ENCODE results near the gene TOMM5. TPM values are rescaled to one million over a fixed set of nuclear protein-coding genes. Genes with fewer than 3 reads are reported as not detected.

Gene TOMM5
- total RNA-seq, 1 donor: 72.4 TPM

DNA sequence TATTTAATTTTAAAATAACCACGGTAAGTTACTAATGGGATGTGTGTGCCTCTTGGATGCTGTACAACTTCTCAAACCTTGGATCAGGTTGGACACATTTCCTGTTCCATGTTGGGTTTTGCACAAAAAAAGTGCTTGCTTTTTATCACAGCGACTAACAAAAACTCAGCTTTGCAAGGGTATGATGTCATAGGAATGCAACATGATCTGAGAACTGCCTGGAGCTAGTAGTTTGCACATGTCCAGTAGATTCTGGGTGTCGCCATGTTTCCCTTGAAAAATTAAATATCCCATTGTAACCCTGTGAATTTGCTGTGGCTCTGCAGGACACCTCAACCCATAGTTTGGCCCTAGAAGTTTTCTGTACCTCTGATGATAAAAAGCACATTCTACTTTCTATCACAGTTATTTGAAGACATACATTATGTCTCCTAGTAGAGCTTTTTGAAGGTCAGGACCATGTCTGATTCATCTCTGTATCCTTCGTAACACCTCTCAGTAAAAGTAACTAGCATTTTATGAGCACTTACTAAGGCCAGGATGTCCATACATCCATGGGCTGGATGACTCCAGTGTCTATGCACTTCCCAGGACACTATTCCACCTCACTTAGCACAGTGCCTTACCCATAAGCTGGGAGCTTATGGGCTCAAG is 46.8 kb upstream of the TOMM5 start:
- Histone ChIP-seq H3K4me1 (ENCODE audit: insufficient read depth, low read length) (no peaks in the 10 kb centered on the region), H3K27me3 (ENCODE audit: insufficient read depth, low read length) (peaks cover 39% of the 10 kb centered on the region), H3K4me2 (ENCODE audit: insufficient read depth, low read length) (no peak overlapping the region), H4K20me1 (ENCODE audit: insufficient read depth, low read length) (no peaks in the 10 kb centered on the region), H3K79me2 (ENCODE audit: insufficient read depth, low read length) (no peaks in the 10 kb centered on the region), H3K4me3 (ENCODE audit: insufficient read depth, low read length) (no peak overlapping the region), H3K36me3 (ENCODE audit: insufficient read depth, low read length) (no peaks in the 10 kb centered on the region), H2AFZ (ENCODE audit: low read length) (no peak overlapping the region), H3K9me3 (ENCODE audit: low read depth, low read length) (no peaks in the 10 kb centered on the region), H3K27ac (ENCODE audit: low read depth, low read length) (no peak overlapping the region)
- no peak for DNase-seq (ENCODE audit: insufficient read length, low spot score, missing footprints)
- TF ChIP-seq, protein P1, sequence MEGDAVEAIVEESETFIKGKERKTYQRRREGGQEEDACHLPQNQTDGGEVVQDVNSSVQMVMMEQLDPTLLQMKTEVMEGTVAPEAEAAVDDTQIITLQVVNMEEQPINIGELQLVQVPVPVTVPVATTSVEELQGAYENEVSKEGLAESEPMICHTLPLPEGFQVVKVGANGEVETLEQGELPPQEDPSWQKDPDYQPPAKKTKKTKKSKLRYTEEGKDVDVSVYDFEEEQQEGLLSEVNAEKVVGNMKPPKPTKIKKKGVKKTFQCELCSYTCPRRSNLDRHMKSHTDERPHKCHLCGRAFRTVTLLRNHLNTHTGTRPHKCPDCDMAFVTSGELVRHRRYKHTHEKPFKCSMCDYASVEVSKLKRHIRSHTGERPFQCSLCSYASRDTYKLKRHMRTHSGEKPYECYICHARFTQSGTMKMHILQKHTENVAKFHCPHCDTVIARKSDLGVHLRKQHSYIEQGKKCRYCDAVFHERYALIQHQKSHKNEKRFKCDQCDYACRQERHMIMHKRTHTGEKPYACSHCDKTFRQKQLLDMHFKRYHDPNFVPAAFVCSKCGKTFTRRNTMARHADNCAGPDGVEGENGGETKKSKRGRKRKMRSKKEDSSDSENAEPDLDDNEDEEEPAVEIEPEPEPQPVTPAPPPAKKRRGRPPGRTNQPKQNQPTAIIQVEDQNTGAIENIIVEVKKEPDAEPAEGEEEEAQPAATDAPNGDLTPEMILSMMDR (IDR thresholded peaks at IDR 0.05; ENCODE audit: extremely low read depth, low read depth, low read length): no peak

DNA sequence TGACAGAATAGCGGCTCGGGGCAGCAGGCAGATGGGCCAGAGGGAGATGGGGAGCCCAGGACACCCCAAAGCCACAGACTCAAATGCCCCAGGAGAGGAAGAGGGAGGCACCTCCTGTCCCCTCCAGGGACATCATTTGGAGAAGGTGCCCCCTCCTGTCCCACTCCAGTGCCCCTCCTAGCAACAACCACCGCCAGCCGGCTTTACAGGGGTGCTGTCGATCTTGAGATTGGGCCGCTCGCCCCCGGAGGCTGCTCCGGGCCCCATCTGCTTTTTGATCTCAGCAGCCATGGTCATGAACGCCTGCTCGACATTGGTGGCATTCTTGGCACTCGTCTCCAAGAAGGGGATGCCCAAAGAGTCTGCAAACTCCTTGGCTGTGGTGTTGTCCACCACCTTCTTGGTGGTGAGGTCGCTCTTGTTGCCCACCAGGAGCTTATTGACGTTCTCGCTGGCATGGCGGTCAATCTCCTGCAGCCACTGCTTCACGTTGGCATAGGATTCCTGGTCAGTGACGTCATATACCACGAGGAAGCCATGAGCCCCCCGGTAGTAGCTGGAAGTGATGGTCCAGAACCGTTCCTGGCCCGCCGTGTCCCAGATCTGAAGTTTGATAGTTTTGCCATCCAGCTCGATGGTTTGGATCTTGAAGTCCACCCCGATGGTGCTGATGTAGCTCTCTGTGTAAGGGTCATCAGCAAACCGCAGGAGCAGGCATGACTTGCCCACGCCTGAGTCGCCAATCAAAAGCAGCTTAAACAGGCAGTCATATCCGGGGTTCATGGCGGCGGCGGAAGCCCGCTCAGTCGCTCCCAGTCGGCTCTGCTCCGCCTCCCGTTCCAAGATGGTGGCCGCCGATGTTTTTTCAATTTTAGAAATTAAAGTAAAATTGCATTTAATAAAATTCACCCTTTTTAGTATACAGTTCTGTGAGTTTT is 44.4 kb upstream of the TOMM5 start:
- Histone ChIP-seq H3K27ac (ENCODE audit: low read depth, low read length) (no peak overlapping the region), H3K4me2 (ENCODE audit: insufficient read depth, low read length) (no peak overlapping the region), H3K36me3 (ENCODE audit: insufficient read depth, low read length) (no peaks in the 10 kb centered on the region), H3K79me2 (ENCODE audit: insufficient read depth, low read length) (no peaks in the 10 kb centered on the region), H2AFZ (ENCODE audit: low read length) (no peak overlapping the region), H3K9me3 (ENCODE audit: low read depth, low read length) (no peaks in the 10 kb centered on the region), H3K4me1 (ENCODE audit: insufficient read depth, low read length) (no peaks in the 10 kb centered on the region), H4K20me1 (ENCODE audit: insufficient read depth, low read length) (no peaks in the 10 kb centered on the region), H3K4me3 (ENCODE audit: insufficient read depth, low read length) (no peak overlapping the region), H3K27me3 (ENCODE audit: insufficient read depth, low read length) (peaks cover 15% of the 10 kb centered on the region)
- no peak for DNase-seq (ENCODE audit: insufficient read length, low spot score, missing footprints)
- TF ChIP-seq, protein P1 (IDR thresholded peaks at IDR 0.05; ENCODE audit: extremely low read depth, low read depth, low read length): no peak

DNA sequence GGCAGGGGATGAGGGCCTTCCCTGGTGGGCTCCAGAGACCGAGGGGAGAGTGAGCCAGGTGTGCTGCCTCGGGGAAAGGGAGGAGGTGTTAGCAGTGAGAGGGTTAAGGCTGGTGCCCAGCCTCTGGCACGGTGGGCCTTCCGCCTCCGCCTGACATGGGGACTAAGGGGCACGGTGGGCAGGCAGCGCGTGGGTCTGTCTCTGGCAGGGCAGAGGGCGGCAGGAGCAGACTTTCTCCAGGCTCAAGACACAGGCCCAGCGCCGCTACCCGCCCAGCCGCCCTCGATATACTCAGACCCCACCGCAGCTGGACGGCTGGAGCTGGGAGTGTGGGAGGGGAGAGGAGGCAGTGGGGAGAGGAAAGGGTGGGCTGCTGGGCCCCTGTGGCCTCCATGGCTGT is 43.4 kb upstream of the TOMM5 start:
- DNase-seq (ENCODE audit: insufficient read length, low spot score, missing footprints): no peak
- Histone ChIP-seq H4K20me1 (ENCODE audit: insufficient read depth, low read length) (no peaks in the 10 kb centered on the region), H3K27me3 (ENCODE audit: insufficient read depth, low read length) (peaks cover 7% of the 10 kb centered on the region), H3K27ac (ENCODE audit: low read depth, low read length) (no peak overlapping the region), H3K4me1 (ENCODE audit: insufficient read depth, low read length) (no peaks in the 10 kb centered on the region), H3K9me3 (ENCODE audit: low read depth, low read length) (no peaks in the 10 kb centered on the region), H3K79me2 (ENCODE audit: insufficient read depth, low read length) (no peaks in the 10 kb centered on the region), H3K36me3 (ENCODE audit: insufficient read depth, low read length) (no peaks in the 10 kb centered on the region), H3K4me3 (ENCODE audit: insufficient read depth, low read length) (no peak overlapping the region), H2AFZ (ENCODE audit: low read length) (no peak overlapping the region), H3K4me2 (ENCODE audit: insufficient read depth, low read length) (no peak overlapping the region)
- TF ChIP-seq, protein P1 (IDR thresholded peaks at IDR 0.05; ENCODE audit: extremely low read depth, low read depth, low read length): no peak

DNA sequence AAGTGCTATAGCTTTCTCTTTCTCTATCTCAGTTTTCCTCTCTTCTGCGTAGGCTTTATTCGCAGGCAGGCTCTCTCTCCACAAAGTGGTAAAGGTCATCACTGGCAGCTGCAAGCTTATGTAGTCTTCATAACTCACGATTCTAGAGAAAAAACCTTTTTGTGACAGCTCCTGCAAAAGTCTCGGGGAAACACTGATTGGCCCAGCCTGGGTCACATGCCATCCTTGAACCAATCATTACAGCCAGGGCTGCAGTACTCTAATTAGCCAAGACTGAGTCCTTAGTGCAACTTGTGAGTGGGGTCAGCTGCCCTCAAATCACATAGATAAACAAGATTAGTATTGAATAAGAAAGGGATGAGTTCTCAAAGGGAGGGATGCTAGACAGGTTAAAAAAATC is 40.1 kb upstream of the TOMM5 start:
- Histone ChIP-seq H3K9me3 (ENCODE audit: low read depth, low read length) (no peaks in the 10 kb centered on the region), H3K79me2 (ENCODE audit: insufficient read depth, low read length) (no peaks in the 10 kb centered on the region), H3K4me1 (ENCODE audit: insufficient read depth, low read length) (no peaks in the 10 kb centered on the region), H3K4me2 (ENCODE audit: insufficient read depth, low read length) (no peak overlapping the region), H3K27me3 (ENCODE audit: insufficient read depth, low read length) (peaks cover 7% of the 10 kb centered on the region), H2AFZ (ENCODE audit: low read length) (no peak overlapping the region), H3K4me3 (ENCODE audit: insufficient read depth, low read length) (no peak overlapping the region), H4K20me1 (ENCODE audit: insufficient read depth, low read length) (no peaks in the 10 kb centered on the region), H3K27ac (ENCODE audit: low read depth, low read length) (no peak overlapping the region), H3K36me3 (ENCODE audit: insufficient read depth, low read length) (no peaks in the 10 kb centered on the region)
- TF ChIP-seq, protein P1 (IDR thresholded peaks at IDR 0.05; ENCODE audit: extremely low read depth, low read depth, low read length): no peak
- DNase-seq (ENCODE audit: insufficient read length, low spot score, missing footprints): no peak
